ENCODE results near the gene DMRT1. TPM values are rescaled to one million over a fixed set of nuclear protein-coding genes. Genes with fewer than 3 reads are reported as not detected.
A peak's percentile ranks its signal among the peaks of the same experiment; 100 is the strongest.

DMRT1 gene
- total and polyA plus RNA-seq, 2 donors from 2014 or later = not detected

DNA sequence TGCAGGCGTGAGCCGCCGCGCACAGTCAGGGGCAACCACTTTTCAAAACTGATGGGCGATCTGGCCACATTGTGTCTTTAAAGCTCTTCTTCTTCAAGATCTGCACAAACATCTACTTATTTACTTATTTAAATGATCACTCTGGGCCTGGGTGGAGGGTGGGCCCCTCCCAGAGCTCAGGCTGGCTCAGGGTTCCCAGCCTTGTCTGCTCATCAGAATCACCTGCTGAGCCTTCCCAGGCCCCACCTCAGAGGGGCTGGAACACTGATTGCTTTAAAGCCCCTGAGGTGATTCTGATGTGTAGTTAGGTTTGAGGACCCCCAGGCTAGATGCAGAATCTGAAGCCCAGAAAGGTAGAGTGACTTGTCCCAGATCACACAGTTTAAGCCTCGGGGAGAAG is 45.6 kb upstream of the DMRT1 start:
- DNase-seq = peak in 1 of 5 donors; percentile 19
- TF ChIP-seq, protein P1, sequence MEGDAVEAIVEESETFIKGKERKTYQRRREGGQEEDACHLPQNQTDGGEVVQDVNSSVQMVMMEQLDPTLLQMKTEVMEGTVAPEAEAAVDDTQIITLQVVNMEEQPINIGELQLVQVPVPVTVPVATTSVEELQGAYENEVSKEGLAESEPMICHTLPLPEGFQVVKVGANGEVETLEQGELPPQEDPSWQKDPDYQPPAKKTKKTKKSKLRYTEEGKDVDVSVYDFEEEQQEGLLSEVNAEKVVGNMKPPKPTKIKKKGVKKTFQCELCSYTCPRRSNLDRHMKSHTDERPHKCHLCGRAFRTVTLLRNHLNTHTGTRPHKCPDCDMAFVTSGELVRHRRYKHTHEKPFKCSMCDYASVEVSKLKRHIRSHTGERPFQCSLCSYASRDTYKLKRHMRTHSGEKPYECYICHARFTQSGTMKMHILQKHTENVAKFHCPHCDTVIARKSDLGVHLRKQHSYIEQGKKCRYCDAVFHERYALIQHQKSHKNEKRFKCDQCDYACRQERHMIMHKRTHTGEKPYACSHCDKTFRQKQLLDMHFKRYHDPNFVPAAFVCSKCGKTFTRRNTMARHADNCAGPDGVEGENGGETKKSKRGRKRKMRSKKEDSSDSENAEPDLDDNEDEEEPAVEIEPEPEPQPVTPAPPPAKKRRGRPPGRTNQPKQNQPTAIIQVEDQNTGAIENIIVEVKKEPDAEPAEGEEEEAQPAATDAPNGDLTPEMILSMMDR (IDR thresholded peaks at IDR 0.05; ENCODE audit: borderline replicate concordance, extremely low read depth, insufficient read depth) = no peak
- Histone ChIP-seq H3K36me3 (ENCODE audit: control insufficient read depth in 2 of 3, insufficient read depth in 3 of 3, low read length in 3 of 3) (no peaks in the 10 kb centered on the region), H3K27me3 (ENCODE audit: control insufficient read depth, insufficient read depth, low read length) (no peaks in the 10 kb centered on the region), H3K4me1 (ENCODE audit: control insufficient read depth in 2 of 3, insufficient read depth in 2 of 3, low read depth in 1 of 3, low read length in 3 of 3) (no peaks in the 10 kb centered on the region), H3K4me3 (ENCODE audit: low read length in 3 of 3) (no peak overlapping the region), H3K27ac (ENCODE audit: low read depth in 2 of 2, low read length in 2 of 2) (no peak overlapping the region), H3K9ac (ENCODE audit: low read length in 3 of 3) (no peak overlapping the region), H3K9me3 (ENCODE audit: control insufficient read depth in 2 of 3, insufficient read depth in 1 of 3, low read length in 3 of 3) (no peaks in the 10 kb centered on the region)
- no peak for FAIRE-seq
- intact Hi-C loops (cut with DNase I) = no loop called here

DNA sequence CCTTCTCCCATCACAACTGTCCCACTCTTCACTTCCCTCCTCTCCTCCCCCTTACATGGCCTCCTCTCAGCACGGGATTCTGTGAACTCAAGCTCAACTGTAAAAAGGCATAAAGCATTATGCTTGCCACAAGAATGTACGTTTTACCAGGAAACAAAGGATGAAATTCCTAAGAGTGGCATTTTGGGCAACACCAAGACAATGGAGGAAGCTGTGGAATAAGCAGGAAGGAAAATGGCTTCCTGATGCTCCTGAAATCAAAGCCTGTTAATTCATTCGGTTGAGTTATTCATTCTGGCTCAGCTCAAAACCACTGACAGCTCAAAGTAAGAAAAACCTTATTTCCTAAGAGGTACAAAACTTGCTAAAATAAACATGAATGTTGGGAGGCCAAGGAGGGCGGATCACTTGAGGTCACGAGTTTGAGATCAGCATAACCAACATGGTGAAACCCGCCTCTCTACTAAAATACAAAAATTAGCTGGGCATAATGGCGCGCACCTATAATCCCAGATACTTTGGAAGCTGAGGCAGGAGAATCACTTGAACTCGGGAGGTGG is 40.8 kb upstream of the DMRT1 start:
- no peaks in the 10 kb centered on the region for H3K4me1 ChIP-seq (ENCODE audit: control insufficient read depth in 2 of 3, insufficient read depth in 2 of 3, low read depth in 1 of 3, low read length in 3 of 3)
- TF ChIP-seq, protein P1 (IDR thresholded peaks at IDR 0.05; ENCODE audit: borderline replicate concordance, extremely low read depth, insufficient read depth) = no peak
- FAIRE-seq = no peak
- no peak overlapping the region for H3K9ac ChIP-seq (ENCODE audit: low read length in 3 of 3)
- DNase-seq = peak in 1 of 5 donors; percentile 27
- no peak overlapping the region for H3K27ac ChIP-seq (ENCODE audit: low read depth in 2 of 2, low read length in 2 of 2)
- no peaks in the 10 kb centered on the region for H3K27me3 ChIP-seq (ENCODE audit: control insufficient read depth, insufficient read depth, low read length)
- intact Hi-C loops (cut with DNase I) = no loop called here
- no peaks in the 10 kb centered on the region for H3K9me3 ChIP-seq (ENCODE audit: control insufficient read depth in 2 of 3, insufficient read depth in 1 of 3, low read length in 3 of 3)
- no peak overlapping the region for H3K4me3 ChIP-seq (ENCODE audit: low read length in 3 of 3)
- no peaks in the 10 kb centered on the region for H3K36me3 ChIP-seq (ENCODE audit: control insufficient read depth in 2 of 3, insufficient read depth in 3 of 3, low read length in 3 of 3)

DNA sequence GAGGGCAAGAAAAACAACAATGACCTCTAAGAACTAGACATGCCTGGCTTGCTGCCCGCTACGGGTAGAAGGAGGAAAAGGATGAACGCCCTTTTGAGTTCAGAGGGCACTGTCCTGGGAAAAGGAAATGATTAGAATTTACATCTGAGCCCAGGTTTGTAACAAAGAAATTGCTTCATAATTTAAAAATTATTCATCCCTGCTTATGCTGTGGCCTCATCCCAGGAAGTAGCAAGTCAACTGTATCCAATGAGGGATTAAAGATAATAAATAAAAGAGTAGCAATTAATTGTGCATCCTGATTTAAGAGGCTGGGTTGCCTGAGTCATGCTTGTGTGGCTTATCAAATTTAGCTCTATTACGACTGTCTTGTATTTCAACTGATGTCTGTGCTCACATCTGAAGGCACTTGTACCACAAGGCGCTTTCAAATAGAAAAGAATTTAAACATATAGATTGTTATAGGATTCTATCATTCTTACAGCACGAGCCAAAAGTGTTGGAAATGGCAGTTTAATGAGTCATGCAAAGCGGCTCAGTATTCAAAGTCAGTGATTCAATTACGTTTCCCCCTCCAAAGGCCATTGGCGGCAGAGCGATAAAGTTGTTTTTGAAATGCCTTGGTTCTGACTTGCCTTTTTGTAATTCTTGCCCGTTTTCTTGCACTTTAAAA is 40.0 kb upstream of the DMRT1 start:
- no peaks in the 10 kb centered on the region for H3K36me3 ChIP-seq (ENCODE audit: control insufficient read depth in 2 of 3, insufficient read depth in 3 of 3, low read length in 3 of 3)
- FAIRE-seq = no peak
- no peaks in the 10 kb centered on the region for H3K9me3 ChIP-seq (ENCODE audit: control insufficient read depth in 2 of 3, insufficient read depth in 1 of 3, low read length in 3 of 3)
- H3K4me1 ChIP-seq (ENCODE audit: control insufficient read depth in 2 of 3, insufficient read depth in 2 of 3, low read depth in 1 of 3, low read length in 3 of 3) = no peaks in the 10 kb centered on the region
- no peak overlapping the region for H3K27ac ChIP-seq (ENCODE audit: low read depth in 2 of 2, low read length in 2 of 2)
- peak in 3 of 5 donors; percentile 31 to 74 (median 73) for DNase-seq
- no peak overlapping the region for H3K9ac ChIP-seq (ENCODE audit: low read length in 3 of 3)
- TF ChIP-seq, protein P1 (IDR thresholded peaks at IDR 0.05; ENCODE audit: borderline replicate concordance, extremely low read depth, insufficient read depth) = no peak
- no peak overlapping the region for H3K4me3 ChIP-seq (ENCODE audit: low read length in 3 of 3)
- intact Hi-C loops (cut with DNase I) = no loop called here
- H3K27me3 ChIP-seq (ENCODE audit: control insufficient read depth, insufficient read depth, low read length) = no peaks in the 10 kb centered on the region
